GM23338 (cell line): ENCODE measurements around the gene TRAPPC3L.

ENCODE experiments used
- EZH2 ChIP-seq: fragments of 200-600 bp; sonication (generic); IDR thresholded peaks from one replicate; pipeline ENCODE4 v1.8.0; 2017; ENCODE audit warnings: antibody characterized with exemption, mild to moderate bottlenecking, low read depth; ENCODE audit not compliant: unreplicated experiment
- EZH2phosphoT487 ChIP-seq: fragments of 200-600 bp; sonication (generic); IDR thresholded peaks from one replicate; pipeline ENCODE4 v1.8.1; 2018; ENCODE audit warnings: antibody characterized with exemption; ENCODE audit not compliant: unreplicated experiment
- JUNB ChIP-seq: IDR thresholded peaks from one replicate; pipeline ENCODE4 v1.6.1; 2016; ENCODE audit warnings: antibody characterized with exemption; ENCODE audit not compliant: unreplicated experiment
- ZNF114 ChIP-seq: fragments of 250-450 bp; sonication (Bioruptor Pico); IDR thresholded peaks from 2 replicates; pipeline ENCODE4 v1.5.0; 2020; ENCODE audit warnings: mild to moderate bottlenecking, moderate library complexity
- TF ChIP-seq, protein P1 (sequence below), 2 experiments: fragments of 200-600 bp in 1 of 2; sonication (generic) in 1 of 2; conservative IDR thresholded peaks; 2 replicates each; pipeline versions ENCODE4 v1.5.1 to v1.6.1; 2016 to 2017; ENCODE audit warnings: antibody characterized with exemption in 2 of 2, low read depth in 2 of 2, mild to moderate bottlenecking in 2 of 2, moderate library complexity in 1 of 2
- TF ChIP-seq, protein P2 (sequence below): IDR thresholded peaks from one replicate; pipeline ENCODE4 v1.6.1; 2018; ENCODE audit warnings: antibody characterized with exemption; ENCODE audit not compliant: unreplicated experiment

DNA sequence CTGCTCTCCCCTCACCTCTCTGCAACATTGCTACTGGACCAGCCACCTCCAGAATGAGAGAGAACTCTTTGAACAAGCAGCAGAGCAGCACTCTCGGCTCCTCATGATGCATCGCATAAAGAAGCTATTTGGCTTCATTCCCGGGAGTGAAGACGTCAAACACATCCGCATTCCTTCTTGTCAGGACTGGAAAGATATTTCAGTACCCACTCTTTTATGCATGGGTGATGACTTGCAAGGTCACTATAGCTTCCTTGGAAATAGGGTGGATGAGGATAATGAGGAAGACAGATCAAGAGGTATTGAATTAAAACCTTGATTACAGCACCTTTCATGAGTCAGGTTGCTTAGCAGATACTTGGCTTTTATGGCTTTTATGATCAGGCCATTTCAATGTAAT, 12.4 kb upstream of the TRAPPC3L start:
- TF ChIP-seq, protein P1, sequence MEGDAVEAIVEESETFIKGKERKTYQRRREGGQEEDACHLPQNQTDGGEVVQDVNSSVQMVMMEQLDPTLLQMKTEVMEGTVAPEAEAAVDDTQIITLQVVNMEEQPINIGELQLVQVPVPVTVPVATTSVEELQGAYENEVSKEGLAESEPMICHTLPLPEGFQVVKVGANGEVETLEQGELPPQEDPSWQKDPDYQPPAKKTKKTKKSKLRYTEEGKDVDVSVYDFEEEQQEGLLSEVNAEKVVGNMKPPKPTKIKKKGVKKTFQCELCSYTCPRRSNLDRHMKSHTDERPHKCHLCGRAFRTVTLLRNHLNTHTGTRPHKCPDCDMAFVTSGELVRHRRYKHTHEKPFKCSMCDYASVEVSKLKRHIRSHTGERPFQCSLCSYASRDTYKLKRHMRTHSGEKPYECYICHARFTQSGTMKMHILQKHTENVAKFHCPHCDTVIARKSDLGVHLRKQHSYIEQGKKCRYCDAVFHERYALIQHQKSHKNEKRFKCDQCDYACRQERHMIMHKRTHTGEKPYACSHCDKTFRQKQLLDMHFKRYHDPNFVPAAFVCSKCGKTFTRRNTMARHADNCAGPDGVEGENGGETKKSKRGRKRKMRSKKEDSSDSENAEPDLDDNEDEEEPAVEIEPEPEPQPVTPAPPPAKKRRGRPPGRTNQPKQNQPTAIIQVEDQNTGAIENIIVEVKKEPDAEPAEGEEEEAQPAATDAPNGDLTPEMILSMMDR (conservative IDR thresholded peaks at IDR 0.05; ENCODE audit: low read depth in 2 of 2): no peak
- TF ChIP-seq ZNF114 (CRISPR knock-in tag): no peak
- TF ChIP-seq EZH2: no peak
- TF ChIP-seq EZH2phosphoT487: no peak
- TF ChIP-seq, protein P2, sequence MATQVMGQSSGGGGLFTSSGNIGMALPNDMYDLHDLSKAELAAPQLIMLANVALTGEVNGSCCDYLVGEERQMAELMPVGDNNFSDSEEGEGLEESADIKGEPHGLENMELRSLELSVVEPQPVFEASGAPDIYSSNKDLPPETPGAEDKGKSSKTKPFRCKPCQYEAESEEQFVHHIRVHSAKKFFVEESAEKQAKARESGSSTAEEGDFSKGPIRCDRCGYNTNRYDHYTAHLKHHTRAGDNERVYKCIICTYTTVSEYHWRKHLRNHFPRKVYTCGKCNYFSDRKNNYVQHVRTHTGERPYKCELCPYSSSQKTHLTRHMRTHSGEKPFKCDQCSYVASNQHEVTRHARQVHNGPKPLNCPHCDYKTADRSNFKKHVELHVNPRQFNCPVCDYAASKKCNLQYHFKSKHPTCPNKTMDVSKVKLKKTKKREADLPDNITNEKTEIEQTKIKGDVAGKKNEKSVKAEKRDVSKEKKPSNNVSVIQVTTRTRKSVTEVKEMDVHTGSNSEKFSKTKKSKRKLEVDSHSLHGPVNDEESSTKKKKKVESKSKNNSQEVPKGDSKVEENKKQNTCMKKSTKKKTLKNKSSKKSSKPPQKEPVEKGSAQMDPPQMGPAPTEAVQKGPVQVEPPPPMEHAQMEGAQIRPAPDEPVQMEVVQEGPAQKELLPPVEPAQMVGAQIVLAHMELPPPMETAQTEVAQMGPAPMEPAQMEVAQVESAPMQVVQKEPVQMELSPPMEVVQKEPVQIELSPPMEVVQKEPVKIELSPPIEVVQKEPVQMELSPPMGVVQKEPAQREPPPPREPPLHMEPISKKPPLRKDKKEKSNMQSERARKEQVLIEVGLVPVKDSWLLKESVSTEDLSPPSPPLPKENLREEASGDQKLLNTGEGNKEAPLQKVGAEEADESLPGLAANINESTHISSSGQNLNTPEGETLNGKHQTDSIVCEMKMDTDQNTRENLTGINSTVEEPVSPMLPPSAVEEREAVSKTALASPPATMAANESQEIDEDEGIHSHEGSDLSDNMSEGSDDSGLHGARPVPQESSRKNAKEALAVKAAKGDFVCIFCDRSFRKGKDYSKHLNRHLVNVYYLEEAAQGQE: no peak
- no peak for TF ChIP-seq JUNB
